Measurements from ENCODE around the gene PRKCQ.

PRKCQ gene

DNA sequence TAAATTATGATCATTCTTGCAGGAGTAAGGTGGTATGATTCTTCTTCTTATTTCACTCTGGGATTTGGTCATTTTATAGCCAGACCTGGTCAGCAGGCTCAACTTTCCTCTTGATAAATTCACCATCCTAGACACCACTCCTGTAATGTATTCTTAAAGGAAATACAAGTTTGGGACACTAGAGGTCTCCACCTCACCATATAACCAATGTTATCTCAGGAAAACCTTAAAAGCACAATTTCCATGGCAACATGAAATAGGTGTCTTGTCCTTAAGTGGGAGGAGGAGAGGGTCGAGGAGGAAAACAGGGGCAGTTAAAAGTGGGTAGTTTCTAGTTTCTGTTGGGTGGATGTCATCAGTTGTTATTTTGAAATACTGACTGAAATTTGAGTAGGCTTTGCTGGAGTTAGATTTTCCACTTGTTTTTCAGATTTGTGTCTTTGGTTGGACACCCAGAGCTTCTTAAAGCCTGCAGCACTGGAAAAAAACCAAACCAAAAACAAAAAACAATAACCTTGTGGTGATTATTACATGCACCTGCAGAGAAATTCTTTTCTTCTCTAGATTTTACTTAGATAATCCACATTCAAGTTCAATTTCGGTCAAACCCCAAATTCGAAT lies 163.1 kb downstream of the PRKCQ start:
- TF ChIP-seq, protein P1, sequence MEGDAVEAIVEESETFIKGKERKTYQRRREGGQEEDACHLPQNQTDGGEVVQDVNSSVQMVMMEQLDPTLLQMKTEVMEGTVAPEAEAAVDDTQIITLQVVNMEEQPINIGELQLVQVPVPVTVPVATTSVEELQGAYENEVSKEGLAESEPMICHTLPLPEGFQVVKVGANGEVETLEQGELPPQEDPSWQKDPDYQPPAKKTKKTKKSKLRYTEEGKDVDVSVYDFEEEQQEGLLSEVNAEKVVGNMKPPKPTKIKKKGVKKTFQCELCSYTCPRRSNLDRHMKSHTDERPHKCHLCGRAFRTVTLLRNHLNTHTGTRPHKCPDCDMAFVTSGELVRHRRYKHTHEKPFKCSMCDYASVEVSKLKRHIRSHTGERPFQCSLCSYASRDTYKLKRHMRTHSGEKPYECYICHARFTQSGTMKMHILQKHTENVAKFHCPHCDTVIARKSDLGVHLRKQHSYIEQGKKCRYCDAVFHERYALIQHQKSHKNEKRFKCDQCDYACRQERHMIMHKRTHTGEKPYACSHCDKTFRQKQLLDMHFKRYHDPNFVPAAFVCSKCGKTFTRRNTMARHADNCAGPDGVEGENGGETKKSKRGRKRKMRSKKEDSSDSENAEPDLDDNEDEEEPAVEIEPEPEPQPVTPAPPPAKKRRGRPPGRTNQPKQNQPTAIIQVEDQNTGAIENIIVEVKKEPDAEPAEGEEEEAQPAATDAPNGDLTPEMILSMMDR (IDR thresholded peaks at IDR 0.05), result peak; percentile 63

DNA sequence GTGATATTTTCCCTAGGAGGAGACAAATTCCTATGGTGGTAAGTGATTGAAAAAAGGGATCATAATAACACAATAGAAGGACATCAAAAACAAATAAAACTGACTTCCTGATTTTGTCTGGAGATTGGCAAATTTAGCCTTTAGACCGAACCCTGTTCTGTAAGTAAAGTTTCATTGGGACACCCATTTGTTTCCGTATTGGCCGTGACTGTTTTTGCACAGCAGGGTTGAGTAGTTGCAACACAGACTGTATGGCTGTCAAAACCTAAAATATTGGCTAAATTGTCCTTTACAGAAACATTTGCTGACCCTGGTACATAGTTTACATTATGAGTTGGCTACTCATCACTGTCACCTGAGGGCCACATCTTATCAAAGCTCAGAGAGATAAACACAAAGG lies 168.6 kb downstream of the PRKCQ start:
- TF ChIP-seq, protein P1 (IDR thresholded peaks at IDR 0.05), result no peak

DNA sequence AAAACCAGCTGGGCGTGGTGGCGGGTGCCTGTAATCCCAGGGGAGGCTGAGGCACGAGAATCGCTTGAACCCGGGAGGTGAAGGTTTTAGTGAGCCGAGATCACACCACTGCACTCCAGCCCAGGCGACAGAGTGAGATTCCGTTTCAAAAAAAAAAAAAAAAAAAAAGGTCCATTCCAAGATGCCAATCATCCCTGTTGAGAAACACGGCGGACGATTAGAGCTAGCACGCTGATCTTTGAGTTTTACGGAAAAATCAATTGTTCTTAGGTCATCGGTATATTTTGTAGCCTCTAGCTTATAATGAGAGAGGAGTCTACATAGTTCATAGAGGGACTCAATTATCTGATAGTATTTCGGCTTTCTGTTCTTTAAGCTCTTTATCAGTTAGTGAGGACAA lies 169.2 kb downstream of the PRKCQ start:
- TF ChIP-seq, protein P1 (IDR thresholded peaks at IDR 0.05), result no peak

DNA sequence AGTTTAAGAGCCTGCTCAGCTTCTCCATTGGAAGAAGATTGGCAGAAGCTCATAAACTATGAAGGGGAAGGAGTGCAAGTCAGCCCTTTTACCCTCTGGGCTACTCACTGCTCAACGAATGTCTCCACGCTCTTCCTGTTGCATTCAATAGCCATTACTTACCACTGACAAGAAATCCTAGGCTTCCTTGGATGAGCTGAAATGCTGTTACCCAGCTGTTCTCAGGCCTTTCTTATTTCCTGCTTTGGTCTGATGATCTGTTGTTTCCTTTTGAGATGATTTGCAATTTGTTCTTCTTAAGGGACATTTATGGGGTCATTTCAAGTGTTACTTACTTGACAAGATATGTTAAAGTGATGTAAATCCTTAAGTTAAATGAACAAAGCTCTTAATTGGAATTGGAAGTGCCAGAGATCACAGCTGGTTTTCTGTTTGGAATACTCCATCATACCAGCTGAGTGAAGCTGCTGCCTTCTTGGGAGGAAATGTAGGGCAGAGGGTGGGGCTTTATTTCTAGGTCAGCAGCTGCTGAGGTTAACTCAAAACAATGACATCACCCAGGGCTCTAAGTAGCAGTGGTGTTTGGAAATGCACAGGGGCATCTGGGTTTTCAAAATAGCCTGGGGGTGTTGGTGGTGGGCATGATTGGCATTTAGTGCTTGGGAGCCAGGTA lies 170.0 kb downstream of the PRKCQ start:
- TF ChIP-seq, protein P1 (IDR thresholded peaks at IDR 0.05), result no peak

DNA sequence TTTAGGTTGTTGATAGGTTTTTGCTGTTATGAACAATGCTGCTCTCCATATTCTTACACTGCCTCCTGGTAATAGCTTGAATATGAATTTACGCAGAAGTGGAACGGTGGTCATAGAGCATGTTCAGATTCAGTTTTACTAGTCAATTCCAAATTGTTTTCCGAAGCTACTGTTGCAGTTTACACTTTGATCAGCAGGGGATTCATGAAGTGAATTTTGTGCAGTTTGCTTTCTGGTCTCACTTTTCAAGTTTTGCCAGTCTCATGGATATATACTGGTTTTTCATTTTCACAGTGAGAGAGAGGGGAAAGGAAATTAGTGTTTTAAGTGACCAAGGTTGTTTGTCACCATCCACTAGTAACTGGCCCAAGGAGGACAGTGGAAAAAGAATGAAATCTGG lies 171.3 kb downstream of the PRKCQ start:
- TF ChIP-seq, protein P1 (IDR thresholded peaks at IDR 0.05), result peak; percentile 14; the same call in 1 of the 2 replicates

DNA sequence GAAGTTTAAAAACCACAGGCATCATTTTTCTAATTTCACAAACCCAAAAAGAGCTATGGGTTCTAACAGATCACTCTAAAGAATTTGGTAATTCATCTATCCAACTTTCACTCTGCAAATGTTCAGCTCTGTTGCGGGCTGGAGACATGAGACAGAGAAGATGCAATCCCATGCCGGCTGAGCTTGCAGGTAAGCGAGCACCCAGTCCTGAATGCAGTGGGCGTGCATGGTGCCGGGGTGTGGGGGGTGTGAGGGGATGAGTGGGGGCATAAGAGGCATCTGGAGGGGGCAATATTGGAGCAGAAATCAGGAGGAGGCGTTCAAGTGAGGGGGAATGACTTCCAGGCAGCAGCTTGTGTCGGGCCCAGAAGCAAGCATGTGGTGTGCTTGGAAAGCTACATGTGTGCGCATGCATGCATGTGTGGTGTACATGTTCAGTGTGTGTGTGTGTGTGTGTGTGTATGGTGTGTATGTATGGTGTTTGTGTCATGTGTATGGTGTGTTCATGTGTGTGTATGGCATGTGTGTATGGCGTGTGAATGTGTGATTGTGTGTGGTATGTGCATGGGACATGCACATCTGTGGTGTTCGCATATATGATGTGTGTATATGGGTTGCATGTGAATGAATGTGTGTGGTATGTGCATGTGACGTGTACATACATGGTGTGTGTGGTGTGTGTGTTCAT lies 172.9 kb downstream of the PRKCQ start:
- TF ChIP-seq, protein P1 (IDR thresholded peaks at IDR 0.05), result no peak

DNA sequence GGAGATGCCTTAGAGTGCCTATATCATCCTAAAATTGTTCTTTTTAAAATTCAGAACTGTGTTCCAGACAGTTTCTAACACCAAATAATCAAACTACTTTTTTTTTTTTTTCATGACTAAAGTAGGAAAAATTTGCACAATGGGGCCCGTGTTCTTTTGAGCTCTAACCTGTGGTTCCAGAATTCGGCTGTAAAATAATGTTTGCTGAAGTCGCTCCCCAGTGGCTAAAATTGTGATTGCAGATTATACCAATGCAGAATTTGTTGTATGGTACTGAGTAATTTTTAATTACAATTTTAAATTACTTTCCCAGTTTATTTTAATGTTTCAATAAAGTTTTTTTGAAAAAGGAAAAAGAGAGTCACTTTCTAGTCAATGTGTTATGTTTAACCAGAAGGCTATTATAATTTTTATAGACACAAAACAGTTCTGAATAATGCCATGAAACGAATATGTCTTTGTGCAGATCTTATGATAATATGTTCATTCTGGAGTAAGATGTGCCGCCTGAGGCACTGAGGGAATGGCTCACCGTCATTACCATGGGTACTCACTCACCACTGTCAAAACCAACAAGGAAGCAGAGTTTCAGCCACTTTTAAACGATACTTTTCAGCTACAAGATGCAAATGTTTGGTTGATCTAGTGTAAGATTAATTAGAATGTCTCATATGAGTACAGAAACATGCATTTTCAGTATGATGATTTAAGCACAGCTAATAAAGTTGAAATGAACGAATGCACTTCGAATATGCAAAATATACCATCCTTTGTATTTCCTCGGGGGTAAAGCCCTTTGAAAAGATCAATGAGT lies 173.6 kb downstream of the PRKCQ start:
- TF ChIP-seq, protein P1 (IDR thresholded peaks at IDR 0.05), result peak; percentile 66
